Body of pancreas (tissue), 4 donors: Measurements from ENCODE around the gene DRD4.

Source experiments
- CTCF ChIP-seq, 7 experiments: fragments of 450-650 bp in 4 of 7; fragments of 200-600 bp in 3 of 7; sonication (generic) in 3 of 7; IDR thresholded peaks; one replicate each; pipeline ENCODE4 v1.5.1; 2016 to 2019; ENCODE audit warnings: antibody characterized with exemption in 7 of 7
- POLR2A ChIP-seq, 3 donors: fragments of 450-650 bp; IDR thresholded peaks; one replicate each; pipeline ENCODE4 v1.6.1; 2016; ENCODE audit warnings: antibody characterized with exemption in 3 of 3, mild to moderate bottlenecking in 2 of 3

GRCh38 chr11:605286-606129, 31.6 kb upstream of the DRD4 start:
- TF ChIP-seq CTCF (IDR thresholded peaks at IDR 0.05) = no peak
- TF ChIP-seq POLR2A (IDR thresholded peaks at IDR 0.05) = no peak
